Activated gamma-delta T cell (primary cell): ENCODE results near the gene PSMB1.
"Not testable (repeated sequence)": the region's sequence is repeated elsewhere in the genome, so short reads cannot be mapped to it uniquely, and the experiment has no call there.

Experiments
- DNase-seq: peaks from one replicate; lab custom pipeline; 2025; lab: John Stamatoyannopoulos, UW

PSMB1 gene

GRCh38 chr6:170502733-170503413 is 50.2 kb downstream of the PSMB1 start:
- not testable (repeated sequence) for DNase-seq

GRCh38 chr6:170502268-170502667 is 50.8 kb downstream of the PSMB1 start:
- DNase-seq: not testable (repeated sequence)

- DNase-seq: no peak
Measured at GRCh38 chr6:170500955-170501590, 52.0 kb downstream of the PSMB1 start.

GRCh38 chr6:170497841-170498301 is 55.2 kb downstream of the PSMB1 start:
- DNase-seq: no peak

GRCh38 chr6:170493354-170493753 is 59.8 kb downstream of the PSMB1 start:
- no peak for DNase-seq

GRCh38 chr6:170490259-170490658 is 62.8 kb downstream of the PSMB1 start:
- no peak for DNase-seq

- DNase-seq: no peak
Measured at GRCh38 chr6:170489836-170490235, 63.3 kb downstream of the PSMB1 start.

- DNase-seq: no peak
Measured at GRCh38 chr6:170487707-170488329, 65.3 kb downstream of the PSMB1 start.

- no peak for DNase-seq
Measured at GRCh38 chr6:170485159-170485558, 67.9 kb downstream of the PSMB1 start.
